ENCODE measurements around the gene PHC2. TPM values are rescaled to one million over a fixed set of nuclear protein-coding genes. Genes with fewer than 3 reads are reported as not detected.

PHC2 gene
- total RNA-seq, 1 donor from 2014 or later, result 41.4 TPM

GRCh38 chr1:33424205-33424604, 6.7 kb downstream of the PHC2 start:
- intact Hi-C loops (cut with micrococcal nuclease), result no loop called here

DNA sequence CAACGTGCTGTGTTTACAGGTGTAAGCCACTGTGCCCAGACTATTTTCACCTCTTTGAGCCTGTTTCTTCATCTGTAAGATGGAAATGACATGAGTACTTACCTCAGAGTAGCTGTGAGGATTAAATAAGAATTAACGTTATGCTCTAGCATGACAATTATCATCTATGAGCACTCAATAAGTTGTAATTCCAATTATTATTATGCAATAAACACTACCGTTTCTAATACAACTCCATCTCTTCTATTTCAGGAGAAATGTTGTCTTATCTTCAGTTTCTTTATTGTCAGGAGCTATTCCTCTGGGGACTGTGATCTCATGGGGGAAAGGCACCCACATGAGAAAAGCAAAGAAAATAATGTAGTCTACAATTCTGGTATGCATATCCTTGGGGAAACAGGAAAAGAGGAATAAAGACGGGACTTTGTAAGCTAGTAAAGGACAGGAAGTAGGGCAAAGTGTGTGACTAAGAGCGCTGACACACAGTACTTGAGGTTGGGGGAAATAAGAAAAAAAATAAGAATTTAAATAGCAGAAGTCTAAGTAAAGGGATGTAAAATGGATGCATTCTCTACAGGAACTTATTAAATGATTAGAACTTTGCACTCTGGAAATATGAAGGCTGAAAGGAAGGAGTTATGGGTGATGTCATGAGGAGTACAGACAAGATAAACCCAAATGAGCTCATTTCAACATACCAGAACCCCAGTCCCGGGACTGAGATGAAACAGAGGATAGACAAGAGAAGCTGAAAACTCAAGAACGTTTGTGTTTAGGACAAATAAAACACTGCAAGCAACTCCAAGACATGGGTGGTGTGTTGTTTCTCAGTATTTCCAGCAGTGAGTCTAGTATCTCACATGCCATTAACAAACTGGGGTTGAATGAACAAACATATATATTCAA, 9.8 kb downstream of the PHC2 start:
- intact Hi-C loops (cut with micrococcal nuclease), result no loop called here

- intact Hi-C loops (cut with micrococcal nuclease), result no loop called here
These were observed 12.1 kb downstream of the PHC2 start for GRCh38 chr1:33418811-33419210.

DNA sequence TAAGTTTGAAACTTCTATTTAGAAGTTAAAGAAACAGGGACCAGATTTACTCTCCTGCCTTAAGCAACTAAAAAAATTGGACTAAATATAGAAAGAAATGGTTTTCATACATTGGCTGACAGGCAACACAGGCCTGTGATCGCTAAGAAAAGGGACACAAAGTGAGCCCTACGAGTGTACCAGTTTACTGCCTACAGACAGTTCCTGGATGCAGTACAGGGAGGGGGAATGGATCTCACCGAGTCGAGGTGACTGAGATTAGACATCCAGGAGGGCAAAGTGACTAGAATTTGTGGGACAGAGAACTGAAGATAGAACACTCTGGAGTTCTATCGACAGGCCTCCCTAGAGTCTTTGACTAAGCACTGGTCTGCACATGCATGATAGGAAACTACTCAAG, 16.0 kb downstream of the PHC2 start:
- intact Hi-C loops (cut with micrococcal nuclease), result no loop called here

DNA sequence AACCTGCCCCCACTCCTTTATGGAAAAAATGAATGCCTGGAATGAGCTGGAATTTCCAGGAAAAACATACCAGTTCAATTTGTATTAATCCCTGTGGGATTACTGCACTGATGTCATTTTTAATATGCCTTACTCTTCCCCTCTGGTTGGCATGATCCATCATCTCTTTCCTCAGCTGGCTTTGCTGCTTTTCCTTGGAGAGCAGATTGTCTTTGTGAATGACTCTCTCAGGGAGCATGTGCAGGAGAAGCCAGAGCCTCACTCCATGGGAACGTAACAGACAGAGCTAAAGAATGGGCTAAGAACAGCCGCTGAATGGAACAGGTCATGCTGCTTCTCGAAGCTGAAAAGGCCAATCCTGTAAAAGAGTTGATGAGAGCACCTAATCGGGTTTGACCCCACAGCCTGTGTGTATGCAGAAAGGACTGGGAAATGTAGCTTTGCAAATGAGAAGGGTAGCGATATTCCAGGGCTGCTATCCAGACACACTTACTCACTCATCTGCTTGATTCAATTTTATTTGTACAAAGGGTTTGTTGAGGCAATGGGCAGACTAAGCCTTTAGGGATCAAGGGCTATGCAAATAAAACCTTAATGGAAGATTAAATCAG, 20.7 kb downstream of the PHC2 start:
- intact Hi-C loops (cut with micrococcal nuclease), result no loop called here

DNA sequence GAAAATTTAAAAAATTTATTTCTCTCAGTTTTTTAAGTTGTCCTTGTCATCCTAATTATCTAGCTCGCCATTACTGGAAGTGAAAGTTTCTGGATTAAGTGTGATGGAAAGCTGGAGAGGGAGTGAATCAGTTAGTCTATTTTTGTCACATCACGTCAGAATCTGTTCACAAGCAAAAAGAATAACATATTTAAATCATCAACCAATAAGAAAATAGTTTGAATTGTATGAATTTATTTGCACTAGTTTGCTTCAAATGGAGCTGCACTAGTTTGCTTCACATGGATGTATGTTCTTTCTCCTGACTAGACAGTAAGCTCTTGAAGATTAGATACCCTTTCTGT, 22.8 kb downstream of the PHC2 start:
- intact Hi-C loops (cut with micrococcal nuclease), result no loop called here

- intact Hi-C loops (cut with micrococcal nuclease), result no loop called here
These were observed 23.4 kb downstream of the PHC2 start for GRCh38 chr1:33407352-33408092.

DNA sequence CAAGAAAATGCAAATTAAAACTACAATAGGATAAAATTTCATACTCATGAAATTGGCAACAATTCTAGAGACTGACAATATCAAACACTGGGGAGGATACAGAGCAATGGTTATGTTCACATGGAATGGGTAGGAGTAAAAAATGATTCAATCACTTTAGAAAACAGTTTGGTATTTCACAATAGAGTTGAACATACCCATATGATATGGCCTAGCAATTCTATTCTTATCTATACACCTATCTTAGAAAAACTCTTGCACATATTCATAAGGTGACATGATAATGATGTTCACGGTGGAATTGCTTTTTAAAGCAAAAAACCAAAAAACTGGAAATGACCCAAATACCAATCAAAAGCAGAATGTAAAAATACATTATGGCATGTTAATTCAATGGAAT, 28.7 kb downstream of the PHC2 start:
- intact Hi-C loops (cut with micrococcal nuclease), result no loop called here

DNA sequence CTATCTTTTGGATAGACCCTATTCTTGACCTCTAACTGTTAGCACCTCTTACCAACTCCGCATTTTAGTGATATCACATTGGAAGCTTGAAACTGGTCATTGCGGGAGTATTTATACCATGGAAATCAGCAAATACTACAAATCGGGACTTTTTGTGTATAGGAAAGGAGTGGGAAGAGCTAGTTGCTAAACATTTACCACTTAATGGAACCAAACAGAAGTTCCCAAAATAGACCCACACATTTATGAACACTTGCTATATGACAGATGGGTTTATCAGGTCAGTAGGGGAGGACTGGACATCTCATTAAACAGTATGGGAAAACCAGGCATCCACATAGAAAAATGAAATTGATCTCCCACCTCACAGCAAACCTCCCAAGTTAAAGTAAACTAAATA, 29.4 kb downstream of the PHC2 start:
- intact Hi-C loops (cut with micrococcal nuclease), result no loop called here

- intact Hi-C loops (cut with micrococcal nuclease), result no loop called here
These were observed 30.6 kb downstream of the PHC2 start for GRCh38 chr1:33400153-33400911.

GRCh38 chr1:33399375-33399774, 31.5 kb downstream of the PHC2 start:
- intact Hi-C loops (cut with micrococcal nuclease), result no loop called here

DNA sequence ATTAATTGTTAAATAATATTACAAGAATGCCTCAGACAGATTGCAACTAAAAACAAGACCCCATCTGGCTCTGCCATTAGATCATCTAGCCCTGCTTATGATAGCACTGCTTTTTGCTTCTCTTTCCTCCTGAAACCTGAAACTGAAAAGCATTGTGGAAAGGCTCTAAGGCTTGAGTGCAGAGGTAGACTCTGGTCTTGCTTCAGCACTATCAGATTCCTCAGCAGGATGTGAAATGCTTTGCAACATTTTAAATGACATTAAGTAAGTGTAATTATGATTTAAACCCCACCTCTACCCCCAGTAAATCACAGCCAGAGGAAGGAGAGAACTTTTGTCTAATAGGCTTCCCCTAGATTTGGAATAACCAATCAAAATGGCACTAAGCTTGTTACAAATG, 32.9 kb downstream of the PHC2 start:
- intact Hi-C loops (cut with micrococcal nuclease), result no loop called here

DNA sequence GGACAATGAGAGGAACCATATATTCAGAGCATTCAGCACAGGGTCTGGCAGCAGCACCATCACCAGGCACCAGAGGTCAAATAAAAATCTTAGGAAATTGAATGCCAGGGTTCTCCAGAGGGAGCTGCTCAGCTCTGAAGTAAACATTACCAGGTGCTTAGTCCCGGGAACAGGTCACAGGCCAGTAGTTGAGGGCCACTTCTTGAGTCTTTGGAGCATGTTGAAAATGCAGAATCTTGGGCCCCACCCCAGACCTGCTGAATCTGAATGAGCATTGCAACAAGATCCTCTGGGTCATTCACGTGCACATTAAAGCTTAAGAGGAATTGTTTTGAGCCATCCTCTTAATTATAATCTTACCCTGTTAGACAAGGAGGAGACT, 33.8 kb downstream of the PHC2 start:
- intact Hi-C loops (cut with micrococcal nuclease), result no loop called here

DNA sequence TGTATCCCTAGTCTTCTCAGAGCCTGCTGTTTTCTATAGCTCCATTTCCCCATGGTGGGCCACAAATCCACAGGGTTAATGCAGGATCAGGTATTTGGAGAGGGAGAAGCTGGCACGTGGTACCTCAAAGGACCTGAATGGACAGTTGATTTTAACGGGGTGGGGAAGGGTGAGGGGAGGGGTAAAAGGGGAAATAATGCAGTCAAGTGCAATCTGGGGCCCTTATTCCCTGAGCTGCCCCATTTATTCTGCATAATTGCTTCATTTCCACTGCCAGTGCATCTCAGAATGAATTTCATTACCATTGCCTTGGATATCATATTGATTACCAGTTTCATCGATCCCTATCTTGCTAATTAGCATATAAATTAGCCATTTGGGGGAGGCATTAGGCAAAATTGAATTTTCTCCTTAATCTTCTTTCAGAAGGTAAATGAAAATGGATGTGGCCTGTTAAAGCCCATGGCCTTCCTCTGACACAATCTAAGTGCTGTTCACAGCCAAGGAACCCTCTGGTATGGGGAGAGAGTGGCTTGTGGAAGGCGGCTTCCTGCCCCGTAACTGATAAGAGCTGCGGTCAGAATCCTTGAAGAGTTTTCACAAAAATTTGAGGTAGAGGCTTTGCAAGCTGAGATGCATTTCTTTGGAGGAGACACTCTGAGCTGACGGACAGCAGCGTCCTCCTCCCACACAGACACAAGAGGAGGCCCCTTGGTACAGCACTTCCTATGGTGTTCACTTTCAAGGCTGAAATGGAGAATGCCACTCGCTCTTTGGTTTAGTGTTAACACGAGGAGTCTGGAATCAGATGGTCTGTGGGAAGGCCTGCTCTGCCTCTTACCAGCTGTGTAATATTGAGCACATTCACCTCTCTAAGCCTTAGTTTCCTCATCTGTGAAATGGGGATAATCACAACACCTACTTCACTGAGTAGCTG, 34.4 kb downstream of the PHC2 start:
- intact Hi-C loops (cut with micrococcal nuclease), result no loop called here

DNA sequence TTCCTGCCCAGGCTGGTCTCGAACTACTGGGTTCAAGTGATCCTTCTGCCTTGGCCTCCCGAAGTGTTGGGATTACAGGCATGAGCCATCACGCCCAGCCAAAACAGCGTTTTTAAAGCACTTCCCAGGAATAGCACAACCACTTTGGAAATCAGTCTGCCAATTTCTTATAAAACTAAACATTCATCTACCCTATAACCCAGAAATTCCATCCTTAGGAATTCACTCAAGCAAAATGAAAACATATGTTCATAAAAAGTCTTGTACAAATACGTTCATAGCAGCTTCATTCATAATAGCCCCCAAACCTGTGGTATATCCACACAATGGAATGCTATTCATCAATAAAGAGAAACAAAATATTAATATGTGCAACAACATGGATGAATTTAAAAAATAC, 36.1 kb downstream of the PHC2 start:
- intact Hi-C loops (cut with micrococcal nuclease), result no loop called here

- intact Hi-C loops (cut with micrococcal nuclease), result no loop called here
These were observed 36.9 kb downstream of the PHC2 start for GRCh38 chr1:33393991-33394390.

GRCh38 chr1:33393524-33393923, 37.4 kb downstream of the PHC2 start:
- intact Hi-C loops (cut with micrococcal nuclease), result no loop called here

DNA sequence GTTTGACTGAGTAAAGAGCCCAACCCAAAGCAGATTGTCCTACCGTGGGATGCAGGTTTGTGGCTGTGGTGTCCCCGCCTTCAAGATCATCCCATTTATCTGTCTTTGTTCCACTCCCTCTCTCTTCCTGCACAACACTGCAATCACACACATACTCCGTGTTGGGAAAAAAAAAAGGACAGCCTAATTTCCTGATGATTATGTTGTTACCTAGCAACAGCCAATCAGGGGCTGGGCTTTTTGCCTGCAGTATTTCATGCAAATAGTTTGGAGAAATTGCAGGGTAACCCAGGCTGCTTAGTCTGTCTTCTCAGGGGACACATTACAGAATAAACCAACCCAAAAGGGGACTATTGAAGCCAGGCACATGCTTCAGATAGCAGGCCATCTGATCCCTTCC, 38.3 kb downstream of the PHC2 start:
- intact Hi-C loops (cut with micrococcal nuclease), result no loop called here

DNA sequence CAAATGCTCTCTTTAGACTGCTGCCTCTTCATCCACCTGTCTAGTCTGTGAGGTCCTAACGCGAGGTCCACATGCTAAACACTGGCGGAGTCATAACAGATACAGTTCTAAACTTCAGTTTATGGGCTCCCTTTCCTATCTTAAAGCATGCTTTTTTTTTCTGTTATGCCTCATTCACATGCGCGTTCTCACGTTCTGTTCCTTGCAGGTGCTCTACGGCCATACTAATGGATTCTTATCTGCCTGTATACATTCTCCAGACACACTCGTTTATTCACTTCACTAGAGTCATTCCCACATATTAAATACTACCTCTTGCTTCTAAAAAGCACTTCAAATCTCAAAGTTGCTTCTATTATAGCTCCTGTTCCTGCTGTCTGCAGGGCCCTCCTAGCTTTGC, 38.7 kb downstream of the PHC2 start:
- intact Hi-C loops (cut with micrococcal nuclease), result no loop called here

GRCh38 chr1:33391343-33392078, 39.4 kb downstream of the PHC2 start:
- intact Hi-C loops (cut with micrococcal nuclease), result no loop called here

All from T-helper 1 cell treated with Interleukin-12 subunit alpha and Interleukin-12 subunit beta and Interleukin-4 antibody, amounts not matched to agents 30 ng/mL and 1 ng/mL, for 36 hours (primary cell).